K562 treated with DMSO at 1 percent for 48 hours (cell line): ENCODE results near the gene ZAR1. TPM values are rescaled to one million over a fixed set of nuclear protein-coding genes. Genes with fewer than 3 reads are reported as not detected.

Source experiments
- total RNA-seq: library from RNA; unstranded; fragments of 300-600 nt; gene quantifications from 2 replicates; pipeline ENCODE4 v1.2.3, GENCODE V29; 2022; ENCODE audit warnings: low replicate concordance; ENCODE audit errors: extremely low read depth

ZAR1 gene, protein sequence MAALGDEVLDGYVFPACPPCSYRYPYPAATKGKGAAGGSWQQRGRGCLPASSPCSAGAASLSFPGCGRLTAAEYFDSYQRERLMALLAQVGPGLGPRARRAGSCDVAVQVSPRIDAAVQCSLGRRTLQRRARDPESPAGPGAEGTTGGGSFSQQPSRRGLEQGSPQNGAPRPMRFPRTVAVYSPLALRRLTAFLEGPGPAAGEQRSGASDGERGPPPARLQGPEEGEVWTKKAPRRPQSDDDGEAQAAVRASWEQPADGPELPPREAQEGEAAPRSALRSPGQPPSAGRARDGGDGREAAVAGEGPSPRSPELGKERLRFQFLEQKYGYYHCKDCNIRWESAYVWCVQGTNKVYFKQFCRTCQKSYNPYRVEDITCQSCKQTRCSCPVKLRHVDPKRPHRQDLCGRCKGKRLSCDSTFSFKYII
- total RNA-seq = not detected in 2 replicates

GRCh38 chr4:48490012-48490679, at the start of gene ZAR1:
ZAR1 (plus strand) TSS chr4:48490252; CDS start chr4:48490292, 40 bp downstream.

DNA sequence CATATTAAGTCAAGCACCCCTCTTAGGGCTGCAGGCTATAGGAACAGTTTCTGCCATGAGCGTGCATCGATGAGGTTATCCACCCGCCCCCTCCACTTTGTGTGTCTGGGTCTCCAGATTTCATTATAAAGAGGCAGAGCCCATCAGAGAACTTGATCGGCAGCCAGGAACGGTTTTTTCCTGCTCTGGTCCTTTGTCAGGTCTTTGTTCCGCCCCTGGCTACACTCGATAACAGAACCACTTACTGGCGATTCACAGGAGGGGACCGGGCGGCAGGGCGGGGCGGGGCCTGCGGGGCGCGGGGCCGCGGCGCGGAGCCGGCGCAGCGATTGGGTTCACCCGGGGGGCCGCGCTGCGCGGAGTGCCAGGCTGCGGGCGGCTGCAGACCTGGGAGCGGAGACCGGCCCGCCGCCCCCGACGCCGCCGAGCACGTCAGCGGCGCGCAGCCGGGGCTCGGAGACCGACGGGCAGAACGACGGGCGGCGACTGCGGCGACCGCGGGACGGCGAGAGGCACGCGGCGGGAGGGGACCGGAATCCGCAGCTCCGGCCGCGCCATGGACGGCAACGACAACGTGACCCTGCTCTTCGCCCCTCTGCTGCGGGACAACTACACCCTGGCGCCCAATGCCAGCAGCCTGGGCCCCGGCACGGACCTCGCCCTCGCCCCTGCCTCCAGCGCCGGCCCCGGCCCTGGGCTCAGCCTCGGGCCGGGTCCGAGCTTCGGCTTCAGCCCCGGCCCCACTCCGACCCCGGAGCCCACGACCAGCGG, 6.9 kb upstream of the ZAR1 start, which contains the start of gene SLC10A4:
SLC10A4 (plus strand) TSS at position 338 of the 771 bp plus-strand sequence; CDS start at position 557, 219 bp downstream.

Other genes starting within 250 kb of the ZAR1 start
- gene TEC, start 220.4 kb upstream of the ZAR1 start, total RNA-seq = not detected in 2 replicates
- 56.3 TPM in 1 of 2 replicates, not detected in the other for gene SLAIN2, start 148.7 kb upstream of the ZAR1 start, total RNA-seq
- not detected in 2 replicates for gene SLC10A4, start 6.9 kb upstream of the ZAR1 start, total RNA-seq